Caco-2 (cell line): ENCODE results near the gene SLC44A5. TPM values are rescaled to one million over a fixed set of nuclear protein-coding genes. Genes with fewer than 3 reads are reported as not detected.

Experiments
- BruUV-seq: library from RNA; stranded (reverse); fragments of 400-500 nt; replicated peaks from 2 replicates; lab custom pipeline; 2021; lab: Mats Ljungman, UMichigan
- CTCF ChIA-PET: fragments of 300-600 bp; sonication (Branson Sonifier 250); formaldehyde crosslinking; loops from one replicate; lab custom pipeline; 2022; ENCODE audit warnings: antibody characterized with exemption; lab: Charles Lee
- POLR2A ChIA-PET: fragments of 300-600 bp; sonication (Branson Sonifier 250); formaldehyde crosslinking; loops from one replicate; lab custom pipeline; 2022; ENCODE audit warnings: antibody characterized with exemption; lab: Charles Lee
- DNase-seq, 2 experiments: peaks; one replicate each; pipeline versions ENCODE4 v3.0.0 to v3.0.0-alpha.2; 2020 to 2022
- H3K27me3 ChIP-seq: replicated peaks from 2 replicates; pipeline ENCODE4 v1.6.0; 2011; ENCODE audit warnings: low read length; ENCODE audit not compliant: control insufficient read depth, insufficient read depth
- H3K36me3 ChIP-seq: 2 replicates; pipeline ENCODE4 v1.5.1; 2011; ENCODE audit warnings: low read length; ENCODE audit not compliant: control insufficient read depth, insufficient read depth
- H3K4me1 ChIP-seq: fragments of 250-450 bp; sonication (Bioruptor Pico); 2 replicates; pipeline ENCODE4 v1.5.1; 2020; ENCODE audit warnings: mild to moderate bottlenecking
- H3K4me3 ChIP-seq: 2 replicates; pipeline ENCODE4 v1.5.1; 2011; ENCODE audit warnings: low read depth, mild to moderate bottlenecking, control low read depth, low read length
- H3K9me3 ChIP-seq: fragments of 250-450 bp; sonication (Bioruptor Pico); 2 replicates; pipeline ENCODE4 v1.5.1; 2020; ENCODE audit warnings: mild to moderate bottlenecking, moderate library complexity
- H3K27ac Mint-ChIP-seq: one replicate; pipeline ENCODE4 v1.8.0; 2022; ENCODE audit warnings: mixed read lengths; ENCODE audit not compliant: unreplicated experiment
- H3K27me3 Mint-ChIP-seq: one replicate; pipeline ENCODE4 v1.8.0; 2022; ENCODE audit warnings: mixed read lengths; ENCODE audit not compliant: insufficient read depth, unreplicated experiment
- H3K36me3 Mint-ChIP-seq: one replicate; pipeline ENCODE4 v1.8.0; 2022; ENCODE audit warnings: mild to moderate bottlenecking, mixed read lengths; ENCODE audit not compliant: insufficient read depth, unreplicated experiment
- H3K4me1 Mint-ChIP-seq: one replicate; pipeline ENCODE4 v1.8.0; 2022; ENCODE audit warnings: low read depth, mixed read lengths; ENCODE audit not compliant: unreplicated experiment
- H3K4me3 Mint-ChIP-seq: one replicate; pipeline ENCODE4 v1.8.0; 2022; ENCODE audit warnings: mild to moderate bottlenecking, moderate library complexity, mixed read lengths; ENCODE audit not compliant: unreplicated experiment
- H3K9me3 Mint-ChIP-seq: one replicate; pipeline ENCODE4 v1.8.0; 2022; ENCODE audit warnings: mixed read lengths; ENCODE audit not compliant: unreplicated experiment
- intact Hi-C: fragments of 100-400 bp; cut with micrococcal nuclease; formaldehyde crosslinking; loops from one replicate; pipeline ENCODE4 v1.10.0; 2022; ENCODE audit not compliant: unreplicated experiment
- total RNA-seq: library from RNA; stranded (reverse); gene quantifications from 2 replicates; pipeline ENCODE4 v1.2.3, GENCODE V29; 2022
- TF ChIP-seq, protein P1 (sequence below), 2 experiments: fragments of 200-600 bp in 1 of 2; IDR thresholded peaks; 1 replicate in 1 of 2; 2 replicates in 1 of 2; pipeline versions ENCODE4 v1.5.1 to v1.8.0; 2011 to 2022; ENCODE audit warnings: antibody characterized with exemption in 1 of 2, control low read depth in 1 of 2, inconsistent platforms in 1 of 2, low read depth in 1 of 2, low read length in 1 of 2, mild to moderate bottlenecking in 1 of 2, moderate library complexity in 1 of 2; ENCODE audit not compliant: insufficient read depth in 1 of 2, severe bottlenecking in 1 of 2, unreplicated experiment in 1 of 2

The SLC44A5 gene
- total RNA-seq, 1 experiment from 2014 or later = 13.6 TPM

DNA sequence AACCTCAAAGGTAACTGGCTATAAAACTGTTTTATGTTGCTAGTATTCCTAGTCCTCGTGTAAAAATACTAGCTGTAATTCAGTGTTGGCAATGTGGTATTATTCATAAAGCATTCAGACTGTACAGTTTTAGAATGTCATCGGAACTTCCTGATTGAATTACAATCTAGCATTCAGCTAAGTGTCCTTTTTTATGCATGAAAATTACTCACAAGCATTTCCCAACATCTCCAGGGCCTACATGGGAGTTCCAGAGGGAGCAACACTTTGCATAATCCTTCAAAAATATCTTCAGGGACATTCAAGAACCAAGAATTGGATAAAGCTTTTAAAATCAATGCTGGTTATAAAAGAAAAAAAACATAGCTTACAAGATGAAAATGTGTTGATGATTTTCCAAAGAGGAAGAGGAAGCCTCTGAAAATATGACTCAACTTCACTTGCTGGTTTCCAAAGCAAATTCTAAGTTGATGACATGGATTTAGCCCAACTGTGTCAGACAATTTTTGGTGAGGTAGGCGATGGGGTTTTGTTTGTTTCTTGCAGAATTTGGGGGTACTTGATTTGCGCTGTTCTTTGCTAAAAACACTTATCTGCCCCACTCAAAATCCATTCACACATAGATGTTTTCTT is 137.8 kb downstream of the SLC44A5 start:
- no peaks in the 10 kb centered on the region for H3K36me3 ChIP-seq
- Mint-ChIP-seq H3K27me3 (no peaks in the 10 kb centered on the region), H3K4me3 (no peak overlapping the region), H3K9me3 (no peaks in the 10 kb centered on the region), H3K4me1 (no peaks in the 10 kb centered on the region), H3K27ac (no peak overlapping the region), H3K36me3 (no peaks in the 10 kb centered on the region)
- ChIA-PET CTCF (no interaction called here), POLR2A (no interaction called here)
- intact Hi-C loops = no loop called here
- H3K27me3 ChIP-seq = no peaks in the 10 kb centered on the region
- TF ChIP-seq, protein P1, sequence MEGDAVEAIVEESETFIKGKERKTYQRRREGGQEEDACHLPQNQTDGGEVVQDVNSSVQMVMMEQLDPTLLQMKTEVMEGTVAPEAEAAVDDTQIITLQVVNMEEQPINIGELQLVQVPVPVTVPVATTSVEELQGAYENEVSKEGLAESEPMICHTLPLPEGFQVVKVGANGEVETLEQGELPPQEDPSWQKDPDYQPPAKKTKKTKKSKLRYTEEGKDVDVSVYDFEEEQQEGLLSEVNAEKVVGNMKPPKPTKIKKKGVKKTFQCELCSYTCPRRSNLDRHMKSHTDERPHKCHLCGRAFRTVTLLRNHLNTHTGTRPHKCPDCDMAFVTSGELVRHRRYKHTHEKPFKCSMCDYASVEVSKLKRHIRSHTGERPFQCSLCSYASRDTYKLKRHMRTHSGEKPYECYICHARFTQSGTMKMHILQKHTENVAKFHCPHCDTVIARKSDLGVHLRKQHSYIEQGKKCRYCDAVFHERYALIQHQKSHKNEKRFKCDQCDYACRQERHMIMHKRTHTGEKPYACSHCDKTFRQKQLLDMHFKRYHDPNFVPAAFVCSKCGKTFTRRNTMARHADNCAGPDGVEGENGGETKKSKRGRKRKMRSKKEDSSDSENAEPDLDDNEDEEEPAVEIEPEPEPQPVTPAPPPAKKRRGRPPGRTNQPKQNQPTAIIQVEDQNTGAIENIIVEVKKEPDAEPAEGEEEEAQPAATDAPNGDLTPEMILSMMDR (IDR thresholded peaks at IDR 0.05; ENCODE audit: insufficient read depth in 1 of 2, low read depth in 1 of 2, low read length in 1 of 2, severe bottlenecking in 1 of 2, unreplicated experiment in 1 of 2) = no peak
- DNase-seq = no peak
- H3K9me3 ChIP-seq = no peaks in the 10 kb centered on the region
- no peaks in the 10 kb centered on the region for H3K4me1 ChIP-seq
- no peak overlapping the region for H3K4me3 ChIP-seq
- BruUV-seq = no TSS peak

DNA sequence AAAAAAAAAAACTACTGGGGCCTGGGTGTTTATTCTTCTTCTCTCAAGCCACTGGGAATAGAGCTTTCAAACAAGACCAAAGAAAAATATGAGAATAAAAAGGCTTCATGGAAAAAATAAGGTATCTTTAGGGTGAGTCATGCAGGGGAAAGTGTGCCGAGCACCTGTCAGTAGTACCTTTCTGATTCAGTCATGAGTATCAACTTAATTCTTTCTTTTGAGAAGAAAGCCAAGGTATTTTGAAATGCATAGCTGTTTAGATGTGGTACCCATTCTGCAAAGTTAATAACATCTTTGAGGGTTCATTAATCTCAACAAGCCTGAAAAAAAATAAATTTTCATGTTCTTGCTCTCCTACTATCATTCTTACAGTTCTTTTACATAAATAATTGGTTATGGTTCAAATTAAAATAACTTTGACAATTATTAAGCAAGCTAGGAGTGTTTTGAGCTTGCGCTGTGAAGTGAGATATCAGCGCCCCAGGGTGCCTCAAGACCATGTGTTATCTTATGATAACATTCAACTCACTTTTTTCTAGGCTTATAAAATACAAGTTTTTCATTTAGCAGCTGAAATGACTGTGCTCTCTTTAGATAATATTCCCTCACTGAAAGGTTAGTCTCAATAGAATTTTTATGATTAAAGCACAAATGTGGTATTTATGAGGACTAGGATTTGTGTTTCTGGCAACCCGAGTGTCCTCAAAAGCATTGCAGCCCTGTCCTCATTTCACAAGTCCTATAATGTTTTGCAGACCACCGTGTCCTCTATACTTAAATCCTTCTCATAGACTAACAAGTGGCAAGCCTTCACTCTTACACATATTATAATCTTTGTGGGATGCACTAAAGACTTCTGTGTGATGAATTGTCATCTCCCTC is 138.6 kb downstream of the SLC44A5 start:
- Histone ChIP-seq H3K36me3 (no peaks in the 10 kb centered on the region), H3K27me3 (no peaks in the 10 kb centered on the region), H3K4me3 (no peak overlapping the region), H3K9me3 (no peaks in the 10 kb centered on the region), H3K4me1 (no peaks in the 10 kb centered on the region)
- intact Hi-C loops = no loop called here
- TF ChIP-seq, protein P1 (IDR thresholded peaks at IDR 0.05; ENCODE audit: insufficient read depth in 1 of 2, low read depth in 1 of 2, low read length in 1 of 2, severe bottlenecking in 1 of 2, unreplicated experiment in 1 of 2) = no peak
- ChIA-PET POLR2A (no interaction called here), CTCF (interaction anchor here (0.6 kb wide), 1 partner anchor 202 kb away, joined by 7 read pairs; no protein-coding TSS in a partner anchor)
- Mint-ChIP-seq H3K4me1 (no peaks in the 10 kb centered on the region), H3K9me3 (no peaks in the 10 kb centered on the region), H3K27ac (no peak overlapping the region), H3K36me3 (no peaks in the 10 kb centered on the region), H3K27me3 (no peaks in the 10 kb centered on the region), H3K4me3 (no peak overlapping the region)
- DNase-seq = no peak
- BruUV-seq = no TSS peak

DNA sequence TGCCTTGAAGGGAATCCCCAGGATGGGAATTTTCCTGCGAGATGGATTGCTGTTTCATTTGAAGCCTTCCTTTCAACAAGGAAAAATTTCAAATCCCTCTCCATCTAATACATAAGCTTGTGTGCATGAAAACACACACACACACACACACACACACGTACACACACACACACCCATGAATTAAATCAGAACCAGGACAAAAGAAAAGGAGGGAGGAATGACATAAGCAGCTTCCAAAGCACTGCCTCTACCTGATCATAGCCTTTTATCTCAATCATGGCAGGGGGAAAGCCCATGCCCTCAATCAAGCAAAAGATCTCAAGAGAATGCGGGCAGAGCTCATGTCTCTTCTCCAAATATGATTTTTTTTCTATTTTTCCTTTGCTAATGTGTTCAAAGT is 139.7 kb downstream of the SLC44A5 start:
- no peaks in the 10 kb centered on the region for H3K36me3 Mint-ChIP-seq
- TF ChIP-seq, protein P1 (IDR thresholded peaks at IDR 0.05; ENCODE audit: insufficient read depth in 1 of 2, low read depth in 1 of 2, low read length in 1 of 2, severe bottlenecking in 1 of 2, unreplicated experiment in 1 of 2) = no peak
- no peaks in the 10 kb centered on the region for H3K36me3 ChIP-seq
- H3K9me3 ChIP-seq = no peaks in the 10 kb centered on the region
- no peak overlapping the region for H3K27ac Mint-ChIP-seq
- H3K4me1 Mint-ChIP-seq = no peaks in the 10 kb centered on the region
- DNase-seq = no peak
- ChIA-PET CTCF (no interaction called here), POLR2A (no interaction called here)
- H3K4me1 ChIP-seq = no peaks in the 10 kb centered on the region
- no peaks in the 10 kb centered on the region for H3K27me3 ChIP-seq
- no peak overlapping the region for H3K4me3 Mint-ChIP-seq
- H3K4me3 ChIP-seq = no peak overlapping the region
- BruUV-seq = no TSS peak
- H3K9me3 Mint-ChIP-seq = no peaks in the 10 kb centered on the region
- intact Hi-C loops = no loop called here
- H3K27me3 Mint-ChIP-seq = no peaks in the 10 kb centered on the region
